ENCODE results near the gene ATAD3C. TPM values are rescaled to one million over a fixed set of nuclear protein-coding genes. Genes with fewer than 3 reads are reported as not detected.
"Not testable (repeated sequence)": the region's sequence is repeated elsewhere in the genome, so short reads cannot be mapped to it uniquely, and the experiment has no call there.

Gene ATAD3C
- total RNA-seq, 1 donor from 2014 or later, result 0.27 TPM

GRCh38 chr1:1428174-1428573 lies 21.3 kb upstream of the ATAD3C start:
- Mint-ChIP-seq H3K27me3 (ENCODE audit: unreplicated experiment) (no peaks in the 10 kb centered on the region), H3K4me1 (ENCODE audit: unreplicated experiment) (peaks cover 35% of the 10 kb centered on the region), H3K9me3 (ENCODE audit: unreplicated experiment) (no peaks in the 10 kb centered on the region), H3K36me3 (ENCODE audit: unreplicated experiment) (no peaks in the 10 kb centered on the region), H3K4me3 (ENCODE audit: unreplicated experiment) (peak overlapping the region; percentile 56), H3K27ac (ENCODE audit: unreplicated experiment) (no peak overlapping the region)
- TF ChIP-seq CTCF (IDR thresholded peaks at IDR 0.05), result no peak
- DNase-seq (ENCODE audit: extremely low spot score, unreplicated experiment), result no peak

GRCh38 chr1:1428967-1429366 lies 20.5 kb upstream of the ATAD3C start:
- not testable (repeated sequence) for H3K36me3 Mint-ChIP-seq (ENCODE audit: unreplicated experiment); H3K9me3 Mint-ChIP-seq (ENCODE audit: unreplicated experiment); H3K27ac Mint-ChIP-seq (ENCODE audit: unreplicated experiment); H3K27me3 Mint-ChIP-seq (ENCODE audit: unreplicated experiment); DNase-seq (ENCODE audit: extremely low spot score, unreplicated experiment); H3K4me3 Mint-ChIP-seq (ENCODE audit: unreplicated experiment)
- H3K4me1 Mint-ChIP-seq (ENCODE audit: unreplicated experiment), result peaks cover 39% of the 10 kb centered on the region

- Mint-ChIP-seq H3K4me1 (ENCODE audit: unreplicated experiment) (peaks cover 41% of the 10 kb centered on the region), H3K4me3 (ENCODE audit: unreplicated experiment) (peak overlapping the region; percentile 14), H3K27me3 (ENCODE audit: unreplicated experiment) (no peaks in the 10 kb centered on the region), H3K36me3 (ENCODE audit: unreplicated experiment) (no peaks in the 10 kb centered on the region), H3K27ac (ENCODE audit: unreplicated experiment) (peak overlapping the region; percentile 82), H3K9me3 (ENCODE audit: unreplicated experiment) (no peaks in the 10 kb centered on the region)
- no peak for DNase-seq (ENCODE audit: extremely low spot score, unreplicated experiment)
- TF ChIP-seq CTCF (IDR thresholded peaks at IDR 0.05), result no peak
Observed at GRCh38 chr1:1429671-1430073, 19.8 kb upstream of the ATAD3C start.

GRCh38 chr1:1430114-1430982 lies 19.1 kb upstream of the ATAD3C start:
- H3K4me1 Mint-ChIP-seq (ENCODE audit: unreplicated experiment), result peaks cover 46% of the 10 kb centered on the region
- no peaks in the 10 kb centered on the region for H3K27me3 Mint-ChIP-seq (ENCODE audit: unreplicated experiment)
- no peaks in the 10 kb centered on the region for H3K36me3 Mint-ChIP-seq (ENCODE audit: unreplicated experiment)
- no peaks in the 10 kb centered on the region for H3K9me3 Mint-ChIP-seq (ENCODE audit: unreplicated experiment)
- H3K27ac Mint-ChIP-seq (ENCODE audit: unreplicated experiment), result peak overlapping the region; percentile 82
- no peak overlapping the region for H3K4me3 Mint-ChIP-seq (ENCODE audit: unreplicated experiment)
- peak; percentile 87 for DNase-seq (ENCODE audit: extremely low spot score, unreplicated experiment)
- TF ChIP-seq CTCF (IDR thresholded peaks at IDR 0.05), result peak; percentile 22

GRCh38 chr1:1430992-1431844 lies 18.3 kb upstream of the ATAD3C start:
- DNase-seq (ENCODE audit: extremely low spot score, unreplicated experiment), result no peak
- TF ChIP-seq CTCF (IDR thresholded peaks at IDR 0.05), result no peak
- peaks cover 46% of the 10 kb centered on the region for H3K4me1 Mint-ChIP-seq (ENCODE audit: unreplicated experiment)
- no peaks in the 10 kb centered on the region for H3K36me3 Mint-ChIP-seq (ENCODE audit: unreplicated experiment)
- H3K27ac Mint-ChIP-seq (ENCODE audit: unreplicated experiment), result no peak overlapping the region
- no peaks in the 10 kb centered on the region for H3K9me3 Mint-ChIP-seq (ENCODE audit: unreplicated experiment)
- H3K4me3 Mint-ChIP-seq (ENCODE audit: unreplicated experiment), result no peak overlapping the region
- H3K27me3 Mint-ChIP-seq (ENCODE audit: unreplicated experiment), result no peaks in the 10 kb centered on the region

All from osteocyte (in vitro differentiated cells).